Left cardiac atrium (tissue), 4 donors: ENCODE measurements around the gene GRIK4. TPM values are rescaled to one million over a fixed set of nuclear protein-coding genes. Genes with fewer than 3 reads are reported as not detected.

Experiments
- ATAC-seq, 2 donors: fragments of 200-7000 bp; cut with Tn5 transposase; one replicate each; pipeline ENCODE4 v1.9.1; 2020; ENCODE audit warnings: mild to moderate bottlenecking in 2 of 2, moderate library complexity in 2 of 2
- DNase-seq: peaks from one replicate; pipeline ENCODE4 v3.0.0-alpha.2; 2020
- intact Hi-C, 2 donors: fragments of 100-400 bp; cut with DNase I; formaldehyde crosslinking; loops; one replicate each; pipeline versions ENCODE4 v1.14.1 to v1.15.1; 2022 to 2023
- total RNA-seq, 2 donors: library from RNA; stranded (reverse); fragmentation: NEBNext Ultra II Directional; extraction: Animal tissue kit (Norgen Biotek cat#: 25700); gene quantifications; one replicate each; pipeline ENCODE4 v1.2.1, GENCODE V29; 2021
- donor health status: DM: no; HTN: yes; CAD: no.
- donor health status: DM: no; HTN: yes; CAD: no; lungs with severe emphysema.
- donor health status: DM: yes; HTN: yes; CAD: no.
- donor health status: Dilated cardiomyopathy.

Gene GRIK4
- total RNA-seq, 2 donors from 2014 or later, result 0.35 to 0.55 TPM

DNA sequence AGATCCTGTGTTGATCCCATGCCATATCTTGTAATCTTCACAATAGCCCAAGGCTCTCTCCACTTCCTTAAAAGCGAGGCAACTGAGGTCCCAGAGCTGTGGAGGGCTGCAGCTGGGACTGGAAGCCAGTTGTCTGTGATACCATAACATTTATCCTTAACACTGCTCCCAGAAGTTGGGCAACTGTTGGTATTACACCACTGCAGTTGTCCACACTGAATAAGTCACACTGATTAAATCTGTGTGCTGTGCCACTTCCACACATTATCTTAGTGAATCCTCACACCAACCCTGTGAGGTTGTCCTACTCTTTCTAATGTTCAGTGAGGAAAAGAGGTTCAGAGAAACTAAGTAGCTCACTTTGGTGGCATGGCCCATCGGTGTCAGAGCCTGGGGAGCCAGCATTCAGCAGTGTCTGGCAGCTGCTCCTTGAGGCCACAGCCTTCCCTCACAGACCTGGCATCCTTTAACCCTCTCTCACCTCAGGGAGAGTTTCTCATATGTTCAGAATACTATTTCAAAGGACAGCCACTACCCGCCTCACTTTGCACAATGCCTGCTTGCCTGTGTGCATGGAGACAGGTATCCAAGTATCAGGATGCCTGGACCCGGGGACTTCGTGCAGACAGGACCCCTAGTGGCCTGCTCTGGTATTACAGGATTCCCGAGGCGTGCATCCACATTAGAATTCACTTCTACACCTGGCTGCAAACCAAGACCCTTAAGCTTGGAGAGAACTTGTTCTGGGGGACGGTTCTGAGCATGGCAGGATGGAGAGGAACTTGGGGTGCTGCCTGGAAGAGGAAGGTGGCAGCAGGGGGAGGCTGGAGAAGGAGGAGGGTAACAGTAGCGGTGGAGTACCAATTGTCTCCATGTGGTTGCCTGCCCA is 290.5 kb downstream of the GRIK4 start:
- intact Hi-C loops, result loop anchor here (5.0 kb wide), 1 partner anchor 290 kb away; the partner anchor contains the start of gene GRIK4 (in 2 of the 2)
- DNase-seq, result peak; percentile 68
- peak; percentile 65 to 77 for ATAC-seq

- DNase-seq, result no peak
- intact Hi-C loops, result no loop called here
- ATAC-seq, result no peak
These were observed 294.5 kb downstream of the GRIK4 start for GRCh38 chr11:120805960-120806555.

GRCh38 chr11:120807414-120808150 is 296.0 kb downstream of the GRIK4 start:
- ATAC-seq (peak in 1 of 2 donors; percentile 83), DNase-seq (no peak)
- intact Hi-C loops, result no loop called here

- ATAC-seq, result peak in 1 of 2 donors; percentile 48
- intact Hi-C loops, result no loop called here
- DNase-seq, result no peak
These were observed 297.1 kb downstream of the GRIK4 start for GRCh38 chr11:120808616-120809050.

DNA sequence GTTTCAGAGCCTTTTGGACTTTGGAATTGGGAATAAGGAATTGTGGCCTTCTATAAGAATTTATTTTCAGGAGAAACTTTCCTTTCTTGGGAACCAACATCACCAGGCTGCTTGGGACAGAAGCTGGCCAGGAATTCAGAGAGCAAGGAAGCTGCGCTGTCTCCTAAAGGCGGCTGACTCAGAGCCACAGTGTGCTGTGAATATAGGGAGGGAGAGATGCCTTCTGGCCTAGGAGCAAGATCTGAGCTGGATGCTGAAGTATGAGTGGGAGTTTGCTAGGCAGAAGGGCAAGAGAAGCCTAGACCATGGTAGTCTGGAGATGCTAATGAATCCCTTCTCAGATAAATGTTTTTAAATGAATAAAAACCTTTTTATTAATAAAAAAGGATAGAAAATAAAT is 298.7 kb downstream of the GRIK4 start:
- intact Hi-C loops, result no loop called here
- DNase-seq (no peak), ATAC-seq (peak in 1 of 2 donors; percentile 79)

- intact Hi-C loops, result no loop called here
- DNase-seq (no peak), ATAC-seq (no peak)
These were observed 299.7 kb downstream of the GRIK4 start for GRCh38 chr11:120811199-120811598.

GRCh38 chr11:120811731-120812130 is 300.2 kb downstream of the GRIK4 start:
- intact Hi-C loops, result no loop called here
- ATAC-seq (no peak), DNase-seq (no peak)

- ATAC-seq, result no peak
- DNase-seq, result no peak
- intact Hi-C loops, result no loop called here
These were observed 303.2 kb downstream of the GRIK4 start for GRCh38 chr11:120814531-120815318.

- intact Hi-C loops, result no loop called here
- ATAC-seq, result no peak
- no peak for DNase-seq
These were observed 304.0 kb downstream of the GRIK4 start for GRCh38 chr11:120815319-120816100.

DNA sequence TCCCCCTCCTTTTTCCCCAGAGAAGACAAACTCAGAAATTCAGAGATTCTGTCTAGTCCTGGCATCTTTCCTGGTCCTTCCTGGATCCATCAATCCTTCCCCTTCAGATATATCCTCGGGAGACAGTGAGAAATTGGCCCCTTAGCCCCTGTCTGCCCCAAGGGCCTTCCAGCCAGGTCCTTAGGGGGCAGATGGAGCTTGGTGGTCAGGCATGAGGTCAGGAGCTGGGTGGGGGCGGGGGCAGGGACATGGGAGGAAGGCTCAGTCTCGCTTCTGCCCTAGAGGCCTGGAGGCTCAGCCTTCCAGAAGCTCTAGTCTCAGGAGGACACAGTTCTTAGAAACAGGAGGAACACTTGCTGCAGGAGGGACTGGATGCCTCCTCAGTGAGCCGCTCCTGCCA is 304.6 kb downstream of the GRIK4 start:
- intact Hi-C loops, result no loop called here
- DNase-seq (no peak), ATAC-seq (peak in 1 of 2 donors; percentile 33)

DNA sequence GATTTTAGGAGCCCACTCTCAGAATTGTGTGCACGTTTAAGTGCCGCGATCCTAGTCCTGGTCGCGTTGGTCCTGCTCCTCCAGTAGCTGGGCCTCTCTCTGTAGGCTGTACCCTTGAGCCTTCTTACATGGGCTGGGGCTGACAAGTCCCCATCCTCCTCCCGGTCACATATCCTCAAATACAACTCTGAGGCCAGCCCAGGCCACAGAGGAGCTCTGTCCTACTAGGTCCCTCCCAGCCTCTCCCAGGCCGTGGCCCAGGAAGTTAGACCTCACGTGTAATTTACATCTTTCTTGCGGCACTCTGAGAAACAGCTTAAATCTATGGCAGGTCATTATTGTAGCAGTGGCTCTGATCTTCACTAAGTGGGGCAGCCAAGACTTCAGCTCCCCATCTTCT is 305.2 kb downstream of the GRIK4 start:
- DNase-seq (no peak), ATAC-seq (no peak)
- intact Hi-C loops, result no loop called here

DNA sequence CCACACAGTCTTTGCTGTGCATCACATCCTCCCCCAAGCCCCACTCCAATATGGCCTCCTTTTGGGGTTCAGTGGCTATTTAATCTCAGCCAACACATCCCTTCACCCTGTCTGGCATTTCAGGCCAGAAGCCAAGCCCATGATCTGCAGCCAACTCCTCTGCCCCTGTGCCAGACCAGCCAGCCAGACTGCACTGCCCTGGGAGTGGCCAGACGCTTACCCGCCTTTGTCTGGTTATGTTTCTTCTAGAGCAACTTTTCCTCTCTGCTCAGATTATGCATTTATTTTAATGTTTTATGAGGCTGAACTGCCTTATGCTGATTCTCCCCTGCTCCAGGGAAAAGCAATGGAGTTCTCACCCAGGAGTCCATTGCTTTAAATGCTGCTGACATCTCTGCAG is 305.6 kb downstream of the GRIK4 start:
- DNase-seq, result no peak
- intact Hi-C loops, result no loop called here
- ATAC-seq, result peak; percentile 85 to 88

GRCh38 chr11:120818097-120818496 is 306.5 kb downstream of the GRIK4 start:
- no peak for ATAC-seq
- intact Hi-C loops, result no loop called here
- no peak for DNase-seq

GRCh38 chr11:120819003-120819402 is 307.5 kb downstream of the GRIK4 start:
- ATAC-seq (no peak), DNase-seq (no peak)
- intact Hi-C loops, result no loop called here

DNA sequence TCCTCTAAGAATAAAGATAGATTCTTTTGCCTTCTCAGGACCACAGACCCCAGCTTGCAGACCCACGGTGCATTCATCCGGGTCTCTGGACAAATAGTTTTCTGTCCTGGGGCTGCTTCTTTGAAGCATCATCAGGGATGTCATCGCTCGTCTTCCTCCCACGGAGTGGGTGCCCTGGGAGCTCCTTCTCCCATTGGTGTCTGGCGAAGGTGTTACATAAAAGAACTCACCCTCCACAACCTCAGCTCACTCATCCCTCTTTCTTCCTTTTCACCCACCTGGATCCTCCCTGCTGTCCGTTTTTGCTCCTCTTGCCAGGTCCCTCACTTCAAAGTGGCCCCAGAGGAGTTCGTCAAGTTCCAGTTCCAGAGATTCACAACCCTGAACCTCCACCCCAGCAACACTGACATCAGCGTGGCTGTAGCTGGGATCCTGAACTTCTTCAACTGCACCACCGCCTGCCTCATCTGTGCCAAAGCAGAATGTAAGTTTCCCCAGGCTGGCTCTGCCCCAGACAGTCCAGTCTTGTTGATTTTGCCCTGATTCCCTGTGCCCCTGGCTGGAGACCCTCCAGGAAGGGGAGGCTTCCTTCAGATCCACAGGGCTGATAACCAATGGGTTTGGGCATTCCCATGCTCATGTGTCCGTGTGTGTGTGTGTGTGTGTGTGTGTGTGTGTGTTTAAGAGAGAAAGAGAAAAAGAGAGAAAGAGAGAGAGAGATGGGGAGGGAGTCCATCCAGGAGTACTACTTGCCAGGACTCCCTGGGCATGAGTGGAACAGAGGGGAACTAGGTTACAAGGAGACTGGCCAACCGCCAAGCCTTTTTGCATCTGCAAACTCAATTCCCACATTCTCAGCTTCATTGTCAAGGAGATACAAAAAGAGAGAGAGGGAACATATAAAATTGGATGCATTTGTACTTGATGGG is 308.2 kb downstream of the GRIK4 start:
- intact Hi-C loops, result no loop called here
- DNase-seq (no peak), ATAC-seq (no peak)

DNA sequence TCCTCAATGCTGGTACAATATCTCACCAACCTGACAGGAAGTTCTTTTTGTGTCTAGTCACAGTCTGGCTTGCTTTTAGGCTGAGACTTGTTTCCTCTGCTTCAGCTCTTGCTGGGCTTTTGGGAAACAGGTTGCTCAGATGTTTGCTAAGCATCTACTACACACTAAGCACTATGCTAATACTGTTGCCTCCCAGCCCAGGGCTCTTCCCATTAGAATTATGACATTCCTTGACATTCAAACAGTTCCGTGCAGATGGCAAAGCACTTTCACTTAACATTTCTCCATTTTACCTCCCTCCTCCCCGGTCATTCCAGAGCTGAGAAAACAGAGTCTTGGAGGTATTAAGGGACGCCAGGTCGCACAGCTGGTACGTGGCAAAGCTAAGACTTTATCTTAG is 311.6 kb downstream of the GRIK4 start:
- DNase-seq (no peak), ATAC-seq (no peak)
- intact Hi-C loops, result no loop called here

DNA sequence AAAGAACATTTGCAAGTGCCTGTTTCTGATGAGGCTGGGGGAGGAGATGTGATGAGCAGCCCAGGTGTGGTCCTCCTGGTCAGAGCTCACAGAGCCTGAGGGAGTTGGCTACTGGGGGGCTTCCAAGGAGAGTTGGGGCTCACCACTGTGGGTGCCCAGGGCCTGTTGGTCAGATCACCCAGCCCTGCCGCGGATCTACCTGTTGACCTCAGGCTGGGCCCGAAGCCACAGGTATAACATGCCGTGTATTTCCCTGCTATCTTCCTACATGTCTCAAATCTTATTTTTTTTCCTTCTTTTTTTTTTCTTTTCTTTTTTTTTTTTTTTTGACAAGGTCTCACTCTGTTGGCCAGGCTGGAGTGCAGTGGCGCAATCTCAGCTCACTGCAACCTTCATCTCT is 312.7 kb downstream of the GRIK4 start:
- intact Hi-C loops, result no loop called here
- no peak for ATAC-seq
- no peak for DNase-seq
